ENCODE measurements around the gene ENPP4.

GRCh38 chr6:46099952-46100351 lies 29.8 kb upstream of the ENPP4 start:
- no peak for TF ChIP-seq GATA2 (IDR thresholded peaks at IDR 0.05; ENCODE audit: low read depth, low read length)
- no peak for TF ChIP-seq GATA3 (IDR thresholded peaks at IDR 0.05; ENCODE audit: low read depth, low read length)

Data from SH-SY5Y (cell line).